Measurements from ENCODE around the gene ACOT13.

Gene ACOT13

GRCh38 chr6:24644377-24644776, 22.5 kb upstream of the ACOT13 start:
- no peak overlapping the region for H2AK5ac ChIP-seq (ENCODE audit: low read depth, low read length)
- H3K23ac ChIP-seq (ENCODE audit: low read depth, low read length, poor library complexity) = no peak overlapping the region
- WGBS, 2 donors (ENCODE audit: extremely low coverage in 2 of 2, insufficient read length in 2 of 2, insufficient replicate concordance in 1 of 2) = no CpG with 5 or more reads among the region's 4 CpGs
- peaks cover 4 to 9% of the 10 kb centered on the region in 2 donors for H3K4me1 ChIP-seq (ENCODE audit: control insufficient read depth in 2 of 2, insufficient read depth in 1 of 2, low read depth in 1 of 2, low read length in 2 of 2)
- no peak overlapping the region for H3K14ac ChIP-seq (ENCODE audit: low read length)
- no peak overlapping the region for H2BK5ac ChIP-seq (ENCODE audit: low read length)
- H3K27me3 ChIP-seq (ENCODE audit: control insufficient read depth in 3 of 3, insufficient read depth in 3 of 3, low read depth in 1 of 3, low read length in 3 of 3) = peaks cover 2 to 20% (median 2%) of the 10 kb centered on the region in 3 experiments
- H3K36me3 ChIP-seq (replicated peaks in 1 of 2; ENCODE audit: control insufficient read depth in 2 of 2, insufficient read depth in 2 of 2, low read length in 2 of 2) = peaks cover 0 to 5% of the 10 kb centered on the region in 2 donors
- H3K4me3 ChIP-seq (ENCODE audit: low read length in 2 of 2) = no peak overlapping the region
- no peak overlapping the region for H3K27ac ChIP-seq (replicated peaks; ENCODE audit: low read length)
- H3K4ac ChIP-seq (ENCODE audit: low read length) = no peak overlapping the region
- H2BK15ac ChIP-seq (ENCODE audit: low read length) = no peak overlapping the region
- H2BK12ac ChIP-seq (ENCODE audit: low read length) = no peak overlapping the region
- DNase-seq (ENCODE audit: low spot score) = no peak
- H3K4me2 ChIP-seq (ENCODE audit: insufficient read depth, low read length, poor library complexity, severe bottlenecking) = no peak overlapping the region
- no peak overlapping the region for H3K18ac ChIP-seq (ENCODE audit: low read length)
- H3K9ac ChIP-seq (ENCODE audit: low read depth, low read length, poor library complexity) = no peak overlapping the region
- no peak overlapping the region for H4K8ac ChIP-seq (ENCODE audit: low read depth, low read length)
- H3K9me3 ChIP-seq (replicated peaks in 1 of 2; ENCODE audit: control insufficient read depth in 2 of 2, insufficient read depth in 1 of 2, low read depth in 1 of 2, low read length in 2 of 2) = no peaks in the 10 kb centered on the region
- H3K79me1 ChIP-seq (ENCODE audit: low read depth, low read length) = no peaks in the 10 kb centered on the region
- H2AFZ ChIP-seq (ENCODE audit: low read length) = no peak overlapping the region
- H2BK120ac ChIP-seq (ENCODE audit: low read depth, low read length) = no peak overlapping the region
- no peak overlapping the region for H4K91ac ChIP-seq (ENCODE audit: low read depth, low read length, poor library complexity)

GRCh38 chr6:24646771-24647170, 20.1 kb upstream of the ACOT13 start:
- Histone ChIP-seq H3K4me1 (ENCODE audit: control insufficient read depth in 2 of 2, insufficient read depth in 1 of 2, low read depth in 1 of 2, low read length in 2 of 2) (peaks cover 4 to 9% of the 10 kb centered on the region in 2 donors), H3K23ac (ENCODE audit: low read depth, low read length, poor library complexity) (no peak overlapping the region), H3K14ac (ENCODE audit: low read length) (no peak overlapping the region), H3K9ac (ENCODE audit: low read depth, low read length, poor library complexity) (no peak overlapping the region), H3K9me3 (replicated peaks in 1 of 2; ENCODE audit: control insufficient read depth in 2 of 2, insufficient read depth in 1 of 2, low read depth in 1 of 2, low read length in 2 of 2) (no peaks in the 10 kb centered on the region), H4K91ac (ENCODE audit: low read depth, low read length, poor library complexity) (no peak overlapping the region), H3K27me3 (ENCODE audit: control insufficient read depth in 3 of 3, insufficient read depth in 3 of 3, low read depth in 1 of 3, low read length in 3 of 3) (peaks cover 2 to 20% (median 2%) of the 10 kb centered on the region in 3 experiments), H3K36me3 (replicated peaks in 1 of 2; ENCODE audit: control insufficient read depth in 2 of 2, insufficient read depth in 2 of 2, low read length in 2 of 2) (peaks cover 0 to 29% of the 10 kb centered on the region in 2 donors), H3K27ac (replicated peaks; ENCODE audit: low read length) (no peak overlapping the region), H4K8ac (ENCODE audit: low read depth, low read length) (no peak overlapping the region), H2AK5ac (ENCODE audit: low read depth, low read length) (no peak overlapping the region), H3K4ac (ENCODE audit: low read length) (no peak overlapping the region), H3K4me3 (ENCODE audit: low read length in 2 of 2) (no peak overlapping the region), H3K4me2 (ENCODE audit: insufficient read depth, low read length, poor library complexity, severe bottlenecking) (no peak overlapping the region), H3K79me1 (ENCODE audit: low read depth, low read length) (no peaks in the 10 kb centered on the region), H2BK12ac (ENCODE audit: low read length) (no peak overlapping the region), H2BK15ac (ENCODE audit: low read length) (no peak overlapping the region), H2AFZ (ENCODE audit: low read length) (no peak overlapping the region), H2BK120ac (ENCODE audit: low read depth, low read length) (no peak overlapping the region), H2BK5ac (ENCODE audit: low read length) (no peak overlapping the region), H3K18ac (ENCODE audit: low read length) (no peak overlapping the region)
- WGBS, 2 donors (ENCODE audit: extremely low coverage in 2 of 2, insufficient read length in 2 of 2, insufficient replicate concordance in 1 of 2) = no CpG with 5 or more reads among the region's 8 CpGs
- no peak for DNase-seq (ENCODE audit: low spot score)

GRCh38 chr6:24648276-24648675, 18.6 kb upstream of the ACOT13 start:
- Histone ChIP-seq H3K23ac (ENCODE audit: low read depth, low read length, poor library complexity) (no peak overlapping the region), H2AFZ (ENCODE audit: low read length) (no peak overlapping the region), H2BK12ac (ENCODE audit: low read length) (no peak overlapping the region), H2BK120ac (ENCODE audit: low read depth, low read length) (no peak overlapping the region), H3K4me2 (ENCODE audit: insufficient read depth, low read length, poor library complexity, severe bottlenecking) (no peak overlapping the region), H2BK15ac (ENCODE audit: low read length) (no peak overlapping the region), H4K8ac (ENCODE audit: low read depth, low read length) (no peak overlapping the region), H3K27me3 (ENCODE audit: control insufficient read depth in 3 of 3, insufficient read depth in 3 of 3, low read depth in 1 of 3, low read length in 3 of 3) (peaks cover 2 to 20% (median 2%) of the 10 kb centered on the region in 3 experiments), H3K27ac (replicated peaks; ENCODE audit: low read length) (no peak overlapping the region), H3K4me1 (ENCODE audit: control insufficient read depth in 2 of 2, insufficient read depth in 1 of 2, low read depth in 1 of 2, low read length in 2 of 2) (peaks cover 4 to 9% of the 10 kb centered on the region in 2 donors), H3K4me3 (ENCODE audit: low read length in 2 of 2) (no peak overlapping the region), H3K9ac (ENCODE audit: low read depth, low read length, poor library complexity) (no peak overlapping the region), H3K79me1 (ENCODE audit: low read depth, low read length) (no peaks in the 10 kb centered on the region), H2AK5ac (ENCODE audit: low read depth, low read length) (no peak overlapping the region), H3K14ac (ENCODE audit: low read length) (no peak overlapping the region), H3K4ac (ENCODE audit: low read length) (no peak overlapping the region), H3K36me3 (replicated peaks in 1 of 2; ENCODE audit: control insufficient read depth in 2 of 2, insufficient read depth in 2 of 2, low read length in 2 of 2) (peaks cover 4 to 44% of the 10 kb centered on the region in 2 donors), H3K9me3 (replicated peaks in 1 of 2; ENCODE audit: control insufficient read depth in 2 of 2, insufficient read depth in 1 of 2, low read depth in 1 of 2, low read length in 2 of 2) (no peaks in the 10 kb centered on the region), H3K18ac (ENCODE audit: low read length) (no peak overlapping the region), H4K91ac (ENCODE audit: low read depth, low read length, poor library complexity) (no peak overlapping the region), H2BK5ac (ENCODE audit: low read length) (no peak overlapping the region)
- WGBS, 2 donors (ENCODE audit: extremely low coverage in 2 of 2, insufficient read length in 2 of 2, insufficient replicate concordance in 1 of 2) = no CpG with 5 or more reads among the region's 5 CpGs
- DNase-seq (ENCODE audit: low spot score) = no peak

GRCh38 chr6:24649691-24650090, 17.2 kb upstream of the ACOT13 start:
- H3K9ac ChIP-seq (ENCODE audit: low read depth, low read length, poor library complexity) = no peak overlapping the region
- H3K27ac ChIP-seq (replicated peaks; ENCODE audit: low read length) = no peak overlapping the region
- WGBS, 2 donors (ENCODE audit: extremely low coverage in 2 of 2, insufficient read length in 2 of 2, insufficient replicate concordance in 1 of 2) = no CpG with 5 or more reads among the region's 2 CpGs
- no peak overlapping the region for H2BK15ac ChIP-seq (ENCODE audit: low read length)
- peaks cover 2 to 7% (median 2%) of the 10 kb centered on the region in 3 experiments for H3K27me3 ChIP-seq (ENCODE audit: control insufficient read depth in 3 of 3, insufficient read depth in 3 of 3, low read depth in 1 of 3, low read length in 3 of 3)
- H2BK5ac ChIP-seq (ENCODE audit: low read length) = no peak overlapping the region
- H3K36me3 ChIP-seq (replicated peaks in 1 of 2; ENCODE audit: control insufficient read depth in 2 of 2, insufficient read depth in 2 of 2, low read length in 2 of 2) = peaks cover 6 to 58% of the 10 kb centered on the region in 2 donors
- H4K8ac ChIP-seq (ENCODE audit: low read depth, low read length) = no peak overlapping the region
- no peak overlapping the region for H2BK12ac ChIP-seq (ENCODE audit: low read length)
- H3K4me3 ChIP-seq (ENCODE audit: low read length in 2 of 2) = no peak overlapping the region
- no peak overlapping the region for H3K4me2 ChIP-seq (ENCODE audit: insufficient read depth, low read length, poor library complexity, severe bottlenecking)
- no peak overlapping the region for H4K91ac ChIP-seq (ENCODE audit: low read depth, low read length, poor library complexity)
- peaks cover 2% of the 10 kb centered on the region for H3K79me1 ChIP-seq (ENCODE audit: low read depth, low read length)
- no peak for DNase-seq (ENCODE audit: low spot score)
- no peak overlapping the region for H3K23ac ChIP-seq (ENCODE audit: low read depth, low read length, poor library complexity)
- H2AFZ ChIP-seq (ENCODE audit: low read length) = no peak overlapping the region
- no peak overlapping the region for H2AK5ac ChIP-seq (ENCODE audit: low read depth, low read length)
- H3K4me1 ChIP-seq (ENCODE audit: control insufficient read depth in 2 of 2, insufficient read depth in 1 of 2, low read depth in 1 of 2, low read length in 2 of 2) = peaks cover 4 to 9% of the 10 kb centered on the region in 2 donors
- H3K9me3 ChIP-seq (replicated peaks in 1 of 2; ENCODE audit: control insufficient read depth in 2 of 2, insufficient read depth in 1 of 2, low read depth in 1 of 2, low read length in 2 of 2) = no peaks in the 10 kb centered on the region
- H3K4ac ChIP-seq (ENCODE audit: low read length) = no peak overlapping the region
- H2BK120ac ChIP-seq (ENCODE audit: low read depth, low read length) = no peak overlapping the region
- H3K18ac ChIP-seq (ENCODE audit: low read length) = no peak overlapping the region
- H3K14ac ChIP-seq (ENCODE audit: low read length) = no peak overlapping the region

Measured in neuronal stem cell (in vitro differentiated cells).